GM12891 (cell line): Measurements from ENCODE around the gene RIN3.

Source experiments
- POLR2A ChIP-seq: IDR thresholded peaks from 2 replicates; pipeline ENCODE4 v1.6.1; 2011; ENCODE audit warnings: low read depth, low read length, control low read depth
- POLR2AphosphoS5 ChIP-seq: IDR thresholded peaks from 2 replicates; pipeline ENCODE4 v1.6.1; 2011; ENCODE audit warnings: low read depth, low read length, control low read depth

- TF ChIP-seq POLR2A (no peak), POLR2AphosphoS5 (no peak)
These were observed 3.5 kb downstream of the RIN3 start for GRCh38 chr14:92516966-92517506.
